Measurements from ENCODE around the gene OR2L13.
"Not testable (repeated sequence)": the region's sequence is repeated elsewhere in the genome, so short reads cannot be mapped to it uniquely, and the experiment has no call there.

Gene OR2L13

GRCh38 chr1:248065604-248066003 lies 29.4 kb upstream of the OR2L13 start:
- CTCF ChIA-PET = no interaction called here

DNA sequence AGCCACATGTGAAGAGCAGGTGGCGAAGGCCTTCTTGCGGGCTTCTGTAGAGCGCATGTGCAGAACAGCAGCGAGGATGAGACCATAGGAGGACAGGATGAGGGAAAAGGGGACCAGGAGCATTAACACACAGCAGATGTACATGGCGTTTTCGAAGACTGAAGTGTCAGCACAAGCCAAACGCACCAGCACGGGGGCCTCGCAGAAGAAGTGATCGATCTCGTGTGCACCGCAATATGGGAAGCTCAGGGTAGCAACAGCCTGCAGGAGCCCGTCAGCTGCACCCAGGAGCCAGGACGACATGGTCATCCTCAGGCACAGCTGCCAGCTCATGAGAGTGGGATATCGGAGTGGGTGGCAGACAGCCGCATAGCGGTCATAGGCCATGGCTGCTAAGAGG lies 11.1 kb upstream of the OR2L13 start:
- POLR2A ChIA-PET; H3K4me3 ChIP-seq (ENCODE audit: control insufficient read depth in 1 of 7, extremely low read depth in 1 of 7, insufficient read depth in 4 of 7, low read depth in 2 of 7, low read length in 6 of 7); H3K9me3 ChIP-seq (ENCODE audit: control extremely low read depth in 1 of 5, control insufficient read depth in 4 of 5, insufficient read depth in 2 of 5, low read depth in 1 of 5, low read length in 4 of 5); H3K27me3 ChIP-seq (replicated peaks in 2 of 5; ENCODE audit: control insufficient read depth in 4 of 5, insufficient read depth in 5 of 5, low read length in 4 of 5); H3K36me3 ChIP-seq (ENCODE audit: control insufficient read depth in 4 of 4, insufficient read depth in 4 of 4, low read length in 3 of 4); H3K27ac ChIP-seq (ENCODE audit: insufficient read depth in 1 of 2, low read depth in 1 of 2, low read length in 2 of 2, poor library complexity in 1 of 2, severe bottlenecking in 2 of 2); H3K4me1 ChIP-seq (ENCODE audit: control extremely low read depth in 1 of 4, control insufficient read depth in 4 of 4, insufficient read depth in 4 of 4, low read length in 3 of 4); CTCF ChIA-PET; DNase-seq: not testable (repeated sequence)
- no CpG with 5 or more reads among the region's 17 CpGs for WGBS (ENCODE audit: insufficient coverage)

More at GRCh38 chr1:248065604-248066003, 29.4 kb upstream of the OR2L13 start:
- no peak for DNase-seq
- H3K27ac ChIP-seq (ENCODE audit: insufficient read depth in 1 of 2, low read depth in 1 of 2, low read length in 2 of 2, poor library complexity in 1 of 2, severe bottlenecking in 2 of 2) = no peak overlapping the region
- no peak overlapping the region for H3K4me3 ChIP-seq (ENCODE audit: control insufficient read depth in 1 of 7, extremely low read depth in 1 of 7, insufficient read depth in 4 of 7, low read depth in 2 of 7, low read length in 6 of 7)
- WGBS (ENCODE audit: insufficient coverage) = 100% methylated on average over 1 of the region's 3 CpGs
- H3K36me3 ChIP-seq (ENCODE audit: control insufficient read depth in 4 of 4, insufficient read depth in 4 of 4, low read length in 3 of 4) = no peaks in the 10 kb centered on the region
- POLR2A ChIA-PET = no interaction called here
- no peaks in the 10 kb centered on the region for H3K27me3 ChIP-seq (replicated peaks in 2 of 5; ENCODE audit: control insufficient read depth in 4 of 5, insufficient read depth in 5 of 5, low read length in 4 of 5)
- H3K4me1 ChIP-seq (ENCODE audit: control extremely low read depth in 1 of 4, control insufficient read depth in 4 of 4, insufficient read depth in 4 of 4, low read length in 3 of 4) = no peaks in the 10 kb centered on the region
- H3K9me3 ChIP-seq (ENCODE audit: control extremely low read depth in 1 of 5, control insufficient read depth in 4 of 5, insufficient read depth in 2 of 5, low read depth in 1 of 5, low read length in 4 of 5) = peaks cover 0 to 2% (median 0%) of the 10 kb centered on the region in 5 experiments

GRCh38 chr1:248098529-248098928 lies 3.5 kb downstream of the OR2L13 start:
- H3K27ac ChIP-seq (ENCODE audit: insufficient read depth in 1 of 2, low read depth in 1 of 2, low read length in 2 of 2, poor library complexity in 1 of 2, severe bottlenecking in 2 of 2) = no peak overlapping the region
- DNase-seq = no peak
- no peaks in the 10 kb centered on the region for H3K36me3 ChIP-seq (ENCODE audit: control insufficient read depth in 4 of 4, insufficient read depth in 4 of 4, low read length in 3 of 4)
- WGBS (ENCODE audit: insufficient coverage) = no CpG with 5 or more reads among the region's 1 CpG
- ChIA-PET POLR2A (no interaction called here), CTCF (no interaction called here)
- no peaks in the 10 kb centered on the region for H3K27me3 ChIP-seq (replicated peaks in 2 of 5; ENCODE audit: control insufficient read depth in 4 of 5, insufficient read depth in 5 of 5, low read length in 4 of 5)
- H3K4me1 ChIP-seq (ENCODE audit: control extremely low read depth in 1 of 4, control insufficient read depth in 4 of 4, insufficient read depth in 4 of 4, low read length in 3 of 4) = no peaks in the 10 kb centered on the region
- no peaks in the 10 kb centered on the region for H3K9me3 ChIP-seq (ENCODE audit: control extremely low read depth in 1 of 5, control insufficient read depth in 4 of 5, insufficient read depth in 2 of 5, low read depth in 1 of 5, low read length in 4 of 5)
- H3K4me3 ChIP-seq (ENCODE audit: control insufficient read depth in 1 of 7, extremely low read depth in 1 of 7, insufficient read depth in 4 of 7, low read depth in 2 of 7, low read length in 6 of 7) = no peak overlapping the region

DNA sequence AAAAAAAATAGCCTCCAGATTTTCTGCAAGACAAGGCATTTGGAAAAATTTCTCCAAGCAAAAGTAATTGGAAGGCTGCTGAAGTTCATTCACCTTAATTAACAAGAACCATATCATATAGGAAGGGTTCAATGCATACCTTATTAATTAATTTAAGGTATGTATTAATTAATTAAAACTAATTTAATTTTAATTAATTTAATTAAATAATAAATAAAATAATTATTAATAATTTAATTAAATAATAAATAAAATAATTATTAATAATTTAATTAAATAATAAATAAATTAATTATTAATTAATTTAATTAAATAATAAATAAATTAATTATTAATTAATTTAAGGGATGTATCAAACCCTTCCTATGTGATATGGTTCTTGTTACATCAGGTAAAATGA lies 7.9 kb downstream of the OR2L13 start:
- no peaks in the 10 kb centered on the region for H3K36me3 ChIP-seq (ENCODE audit: control insufficient read depth in 4 of 4, insufficient read depth in 4 of 4, low read length in 3 of 4)
- ChIA-PET POLR2A (no interaction called here), CTCF (no interaction called here)
- peaks cover 0 to 17% (median 0%) of the 10 kb centered on the region in 5 experiments for H3K9me3 ChIP-seq (ENCODE audit: control extremely low read depth in 1 of 5, control insufficient read depth in 4 of 5, insufficient read depth in 2 of 5, low read depth in 1 of 5, low read length in 4 of 5)
- no peak overlapping the region for H3K4me3 ChIP-seq (ENCODE audit: control insufficient read depth in 1 of 7, extremely low read depth in 1 of 7, insufficient read depth in 4 of 7, low read depth in 2 of 7, low read length in 6 of 7)
- no peak overlapping the region for H3K27ac ChIP-seq (ENCODE audit: insufficient read depth in 1 of 2, low read depth in 1 of 2, low read length in 2 of 2, poor library complexity in 1 of 2, severe bottlenecking in 2 of 2)
- no peaks in the 10 kb centered on the region for H3K27me3 ChIP-seq (replicated peaks in 2 of 5; ENCODE audit: control insufficient read depth in 4 of 5, insufficient read depth in 5 of 5, low read length in 4 of 5)
- DNase-seq = no peak
- no peaks in the 10 kb centered on the region for H3K4me1 ChIP-seq (ENCODE audit: control extremely low read depth in 1 of 4, control insufficient read depth in 4 of 4, insufficient read depth in 4 of 4, low read length in 3 of 4)

DNA sequence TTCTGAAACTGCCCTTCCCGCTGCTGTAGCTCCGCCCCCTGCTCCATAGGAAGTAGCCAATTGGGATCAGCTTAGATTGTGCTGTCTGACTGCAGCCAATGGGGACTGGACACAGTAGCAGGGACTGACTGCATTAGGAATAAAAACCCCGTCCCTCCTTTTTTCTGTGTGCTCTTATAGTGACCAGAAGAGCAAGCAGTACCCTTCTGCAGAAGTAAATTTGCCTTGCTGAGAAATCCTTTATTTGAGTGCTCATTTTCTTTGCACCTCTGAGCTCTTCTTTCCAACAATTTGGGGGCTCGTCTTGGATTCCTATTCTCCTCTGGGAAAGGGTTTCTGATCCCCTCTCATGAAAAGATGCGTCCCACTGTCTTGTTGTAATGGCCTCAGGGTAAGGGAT lies 16.2 kb downstream of the OR2L13 start:
- Histone ChIP-seq H3K36me3 (ENCODE audit: control insufficient read depth in 4 of 4, insufficient read depth in 4 of 4, low read length in 3 of 4) (no peaks in the 10 kb centered on the region), H3K4me1 (ENCODE audit: control extremely low read depth in 1 of 4, control insufficient read depth in 4 of 4, insufficient read depth in 4 of 4, low read length in 3 of 4) (no peaks in the 10 kb centered on the region), H3K4me3 (ENCODE audit: control insufficient read depth in 1 of 7, extremely low read depth in 1 of 7, insufficient read depth in 4 of 7, low read depth in 2 of 7, low read length in 6 of 7) (peak overlapping the region in 1 of 7 experiments; percentile 6), H3K27me3 (replicated peaks in 2 of 5; ENCODE audit: control insufficient read depth in 4 of 5, insufficient read depth in 5 of 5, low read length in 4 of 5) (no peaks in the 10 kb centered on the region), H3K9me3 (ENCODE audit: control extremely low read depth in 1 of 5, control insufficient read depth in 4 of 5, insufficient read depth in 2 of 5, low read depth in 1 of 5, low read length in 4 of 5) (peaks cover 0 to 48% (median 15%) of the 10 kb centered on the region in 5 experiments), H3K27ac (ENCODE audit: insufficient read depth in 1 of 2, low read depth in 1 of 2, low read length in 2 of 2, poor library complexity in 1 of 2, severe bottlenecking in 2 of 2) (no peak overlapping the region)
- CTCF ChIA-PET = no interaction called here
- POLR2A ChIA-PET = no interaction called here
- peak in 1 of 3 donors; percentile 9 for DNase-seq
- WGBS (ENCODE audit: insufficient coverage) = 93% methylated on average over 5 of the region's 5 CpGs

DNA sequence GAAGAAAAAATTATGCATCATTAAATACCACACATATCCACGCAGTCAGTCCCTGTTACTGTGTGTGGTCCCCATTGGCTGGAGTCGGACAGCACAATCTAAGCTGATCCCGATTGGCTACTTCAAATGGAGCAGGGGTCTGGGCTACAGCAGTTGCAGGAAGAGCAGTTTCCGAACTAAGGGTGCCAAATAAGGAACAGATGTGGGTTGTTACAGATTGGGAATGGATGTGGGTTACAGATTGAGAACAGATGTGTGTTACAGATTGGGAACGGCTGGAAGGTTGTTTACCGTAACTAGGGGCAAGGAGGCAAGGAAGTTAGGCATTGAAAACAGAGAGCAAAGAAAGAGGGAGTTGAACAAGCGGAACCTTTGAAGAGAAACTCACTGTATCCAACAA lies 19.9 kb downstream of the OR2L13 start:
- CTCF ChIA-PET = no interaction called here
- H3K27ac ChIP-seq (ENCODE audit: insufficient read depth in 1 of 2, low read depth in 1 of 2, low read length in 2 of 2, poor library complexity in 1 of 2, severe bottlenecking in 2 of 2) = no peak overlapping the region
- no peaks in the 10 kb centered on the region for H3K36me3 ChIP-seq (ENCODE audit: control insufficient read depth in 4 of 4, insufficient read depth in 4 of 4, low read length in 3 of 4)
- no peak overlapping the region for H3K4me3 ChIP-seq (ENCODE audit: control insufficient read depth in 1 of 7, extremely low read depth in 1 of 7, insufficient read depth in 4 of 7, low read depth in 2 of 7, low read length in 6 of 7)
- POLR2A ChIA-PET = no interaction called here
- 81% methylated on average over 5 of the region's 7 CpGs for WGBS (ENCODE audit: insufficient coverage)
- no peaks in the 10 kb centered on the region for H3K27me3 ChIP-seq (replicated peaks in 2 of 5; ENCODE audit: control insufficient read depth in 4 of 5, insufficient read depth in 5 of 5, low read length in 4 of 5)
- peaks cover 0 to 34% (median 15%) of the 10 kb centered on the region in 5 experiments for H3K9me3 ChIP-seq (ENCODE audit: control extremely low read depth in 1 of 5, control insufficient read depth in 4 of 5, insufficient read depth in 2 of 5, low read depth in 1 of 5, low read length in 4 of 5)
- DNase-seq = peak; percentile 29 to 68 (median 54)
- H3K4me1 ChIP-seq (ENCODE audit: control extremely low read depth in 1 of 4, control insufficient read depth in 4 of 4, insufficient read depth in 4 of 4, low read length in 3 of 4) = no peaks in the 10 kb centered on the region

DNA sequence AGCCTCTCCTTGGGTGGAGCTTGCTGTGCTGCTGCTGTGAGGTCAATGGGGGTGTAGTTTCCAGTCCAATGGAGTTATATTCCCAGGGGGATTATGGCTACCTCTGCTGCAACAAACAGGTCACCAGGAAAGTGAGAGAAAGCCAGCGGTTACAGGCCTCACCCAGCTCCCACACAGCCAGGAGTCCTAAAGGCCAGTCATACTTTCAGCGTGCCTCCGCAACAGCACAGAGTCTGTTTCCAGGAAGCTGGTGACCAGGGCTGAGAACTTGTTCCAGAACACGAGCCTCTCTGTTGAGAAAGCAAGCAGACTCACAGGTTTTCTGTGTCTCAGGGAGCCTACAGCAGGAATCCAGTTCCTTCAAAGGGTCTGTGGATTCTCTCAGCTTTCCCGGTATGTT lies 32.7 kb downstream of the OR2L13 start:
- no peak for DNase-seq
- no peaks in the 10 kb centered on the region for H3K4me1 ChIP-seq (ENCODE audit: control extremely low read depth in 1 of 4, control insufficient read depth in 4 of 4, insufficient read depth in 4 of 4, low read length in 3 of 4)
- 98% methylated on average over 5 of the region's 5 CpGs for WGBS (ENCODE audit: insufficient coverage)
- H3K27me3 ChIP-seq (replicated peaks in 2 of 5; ENCODE audit: control insufficient read depth in 4 of 5, insufficient read depth in 5 of 5, low read length in 4 of 5) = no peaks in the 10 kb centered on the region
- CTCF ChIA-PET = no interaction called here
- H3K9me3 ChIP-seq (ENCODE audit: control extremely low read depth in 1 of 5, control insufficient read depth in 4 of 5, insufficient read depth in 2 of 5, low read depth in 1 of 5, low read length in 4 of 5) = peaks cover 0 to 19% (median 5%) of the 10 kb centered on the region in 5 experiments
- H3K27ac ChIP-seq (ENCODE audit: insufficient read depth in 1 of 2, low read depth in 1 of 2, low read length in 2 of 2, poor library complexity in 1 of 2, severe bottlenecking in 2 of 2) = no peak overlapping the region
- H3K4me3 ChIP-seq (ENCODE audit: control insufficient read depth in 1 of 7, extremely low read depth in 1 of 7, insufficient read depth in 4 of 7, low read depth in 2 of 7, low read length in 6 of 7) = no peak overlapping the region
- POLR2A ChIA-PET = no interaction called here
- H3K36me3 ChIP-seq (ENCODE audit: control insufficient read depth in 4 of 4, insufficient read depth in 4 of 4, low read length in 3 of 4) = no peaks in the 10 kb centered on the region
